Tibial nerve (tissue), 4 donors: Measurements from ENCODE around the gene SPTBN1. TPM values are rescaled to one million over a fixed set of nuclear protein-coding genes. Genes with fewer than 3 reads are reported as not detected.

ENCODE experiments used
- DNase-seq, 2 donors: peaks; one replicate each; pipeline ENCODE4 v3.0.0-alpha.2; 2019; ENCODE audit warnings: low spot score in 2 of 2
- H3K27ac ChIP-seq, 4 donors: fragments of 200-600 bp; sonication (generic) in 3 of 4; one replicate each; pipeline ENCODE4 v1.5.1; 2017 to 2019; ENCODE audit warnings: mild to moderate bottlenecking in 1 of 4
- H3K27me3 ChIP-seq, 2 donors: fragments of 200-600 bp; sonication (generic) in 1 of 2; one replicate each; pipeline versions ENCODE4 v1.5.1 to v1.6.0; 2017 to 2019
- H3K36me3 ChIP-seq, 3 donors: fragments of 200-600 bp; sonication (generic); one replicate each; pipeline ENCODE4 v1.5.1; 2018 to 2019
- H3K4me1 ChIP-seq, 4 donors: fragments of 200-600 bp; sonication (generic) in 3 of 4; one replicate each; pipeline ENCODE4 v1.5.1; 2017 to 2019
- H3K4me3 ChIP-seq, 4 donors: fragments of 200-600 bp; sonication (generic) in 3 of 4; one replicate each; pipeline ENCODE4 v1.5.1; 2017 to 2019; ENCODE audit warnings: mild to moderate bottlenecking in 1 of 4, moderate library complexity in 1 of 4
- H3K9me3 ChIP-seq, 4 donors: fragments of 200-600 bp; sonication (generic) in 3 of 4; one replicate each; pipeline ENCODE4 v1.5.1; 2017 to 2019
- CTCF ChIP-seq, 5 experiments: fragments of 200-600 bp in 3 of 5; fragments of 450-650 bp in 2 of 5; sonication (generic) in 3 of 5; IDR thresholded peaks; one replicate each; pipeline ENCODE4 v1.5.1; 2016 to 2019; ENCODE audit warnings: antibody characterized with exemption in 5 of 5, mild to moderate bottlenecking in 3 of 5, moderate library complexity in 2 of 5
- EP300 ChIP-seq, 2 donors: sonication (generic); formaldehyde crosslinking; IDR thresholded peaks; one replicate each; pipeline ENCODE4 v1.6.1; 2017; ENCODE audit warnings: antibody characterized with exemption in 2 of 2, mild to moderate bottlenecking in 1 of 2
- POLR2A ChIP-seq, 2 donors: fragments of 450-650 bp; IDR thresholded peaks; one replicate each; pipeline ENCODE4 v1.6.1; 2017; ENCODE audit warnings: antibody characterized with exemption in 2 of 2, mild to moderate bottlenecking in 2 of 2, moderate library complexity in 2 of 2
- WGBS, 2 donors: methylation state at CpG; one replicate each; pipeline ENCODE4 v1.1.5; 2018; 5-methylcytosine and 5-hydroxymethylcytosine counted together
- total RNA-seq, 4 donors: library from RNA; depleted of rRNA; stranded (reverse); fragments of >200 nt; gene quantifications; one replicate each; pipeline ENCODE4 v1.1.0, GENCODE V29; 2016

The SPTBN1 gene
- total RNA-seq, 4 donors from 2014 or later = 670 to 967 (median 890) TPM

- no peaks in the 10 kb centered on the region for H3K27me3 ChIP-seq
- H3K4me1 ChIP-seq = peaks cover 5 to 100% (median 70%) of the 10 kb centered on the region in 4 donors
- peak in 1 of 2 donors; percentile 61 for TF ChIP-seq EP300 (IDR thresholded peaks at IDR 0.05)
- no peak for TF ChIP-seq CTCF (IDR thresholded peaks at IDR 0.05)
- no peak for DNase-seq
- H3K9me3 ChIP-seq = no peaks in the 10 kb centered on the region
- no peaks in the 10 kb centered on the region for H3K36me3 ChIP-seq
- peak overlapping the region in 3 of 4 donors; percentile 77 to 91 (median 80) for H3K27ac ChIP-seq
- 47 to 56% methylated on average over 3 of the region's 3 CpGs for WGBS, 2 donors
- no peak overlapping the region for H3K4me3 ChIP-seq
Observed at GRCh38 chr2:54569745-54570301, 113.7 kb downstream of the SPTBN1 start.

GRCh38 chr2:54570321-54570855 lies 114.3 kb downstream of the SPTBN1 start:
- 32 to 38% methylated on average over 5 of the region's 5 CpGs for WGBS, 2 donors

GRCh38 chr2:54570925-54571694 lies 115.0 kb downstream of the SPTBN1 start:
- H3K4me1 ChIP-seq = peaks cover 5 to 98% (median 80%) of the 10 kb centered on the region in 4 donors
- no peak overlapping the region for H3K4me3 ChIP-seq
- peak overlapping the region; percentile 16 to 91 (median 78) for H3K27ac ChIP-seq
- H3K27me3 ChIP-seq = no peaks in the 10 kb centered on the region
- TF ChIP-seq EP300 (IDR thresholded peaks at IDR 0.05) (peak in 1 of 2 donors; percentile 60), CTCF (IDR thresholded peaks at IDR 0.05) (no peak)
- H3K36me3 ChIP-seq = no peaks in the 10 kb centered on the region
- DNase-seq = peak in 1 of 2 donors; percentile 56
- WGBS, 2 donors = 8 to 17% methylated on average over 10 of the region's 10 CpGs
- no peaks in the 10 kb centered on the region for H3K9me3 ChIP-seq

More at GRCh38 chr2:54570321-54570855, 114.3 kb downstream of the SPTBN1 start:
- H3K4me3 ChIP-seq = no peak overlapping the region
- TF ChIP-seq EP300 (IDR thresholded peaks at IDR 0.05) (no peak), CTCF (IDR thresholded peaks at IDR 0.05) (no peak), POLR2A (IDR thresholded peaks at IDR 0.05) (no peak)
- H3K27me3 ChIP-seq = no peaks in the 10 kb centered on the region
- peaks cover 5 to 100% (median 75%) of the 10 kb centered on the region in 4 donors for H3K4me1 ChIP-seq
- no peaks in the 10 kb centered on the region for H3K36me3 ChIP-seq
- DNase-seq = no peak
- H3K9me3 ChIP-seq = no peaks in the 10 kb centered on the region
- H3K27ac ChIP-seq = peak overlapping the region in 3 of 4 donors; percentile 77 to 91 (median 80)

DNA sequence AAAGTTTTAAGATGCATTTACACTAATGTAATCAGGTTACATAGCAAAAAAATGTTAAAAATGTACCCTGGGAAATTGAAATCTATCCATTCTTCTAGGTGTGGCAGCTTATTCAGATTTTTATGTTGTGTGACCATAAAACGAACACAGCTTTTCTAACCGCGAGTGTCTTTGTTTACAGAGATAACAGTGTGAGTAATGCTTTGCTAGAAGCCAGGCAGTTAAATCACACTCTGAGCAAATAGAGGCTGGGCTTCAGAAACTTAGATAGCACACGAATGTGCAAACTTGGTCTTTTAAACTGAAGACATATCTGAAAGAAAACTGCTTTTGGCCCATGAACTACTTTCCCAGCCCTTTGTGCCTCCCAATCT lies 116.1 kb downstream of the SPTBN1 start:
- H3K27ac ChIP-seq = peak overlapping the region; percentile 16 to 91 (median 78)
- no peaks in the 10 kb centered on the region for H3K9me3 ChIP-seq
- TF ChIP-seq CTCF (IDR thresholded peaks at IDR 0.05) (no peak), POLR2A (IDR thresholded peaks at IDR 0.05) (no peak), EP300 (IDR thresholded peaks at IDR 0.05) (no peak)
- H3K36me3 ChIP-seq = no peaks in the 10 kb centered on the region
- DNase-seq = no peak
- peaks cover 5 to 98% (median 85%) of the 10 kb centered on the region in 4 donors for H3K4me1 ChIP-seq
- no peaks in the 10 kb centered on the region for H3K27me3 ChIP-seq
- no peak overlapping the region for H3K4me3 ChIP-seq
- 4 to 7% methylated on average over 4 of the region's 4 CpGs for WGBS, 2 donors
